HG03571 (cell line): ENCODE results near the gene XKR3.
"Not testable (repeated sequence)": the region's sequence is repeated elsewhere in the genome, so short reads cannot be mapped to it uniquely, and the experiment has no call there.

Experiments used
- ATAC-seq: cut with Tn5 transposase; IDR thresholded peaks from one replicate; pipeline ENCODE4 v1.9.1; 2021; ENCODE audit not compliant: unreplicated experiment

Gene XKR3

DNA sequence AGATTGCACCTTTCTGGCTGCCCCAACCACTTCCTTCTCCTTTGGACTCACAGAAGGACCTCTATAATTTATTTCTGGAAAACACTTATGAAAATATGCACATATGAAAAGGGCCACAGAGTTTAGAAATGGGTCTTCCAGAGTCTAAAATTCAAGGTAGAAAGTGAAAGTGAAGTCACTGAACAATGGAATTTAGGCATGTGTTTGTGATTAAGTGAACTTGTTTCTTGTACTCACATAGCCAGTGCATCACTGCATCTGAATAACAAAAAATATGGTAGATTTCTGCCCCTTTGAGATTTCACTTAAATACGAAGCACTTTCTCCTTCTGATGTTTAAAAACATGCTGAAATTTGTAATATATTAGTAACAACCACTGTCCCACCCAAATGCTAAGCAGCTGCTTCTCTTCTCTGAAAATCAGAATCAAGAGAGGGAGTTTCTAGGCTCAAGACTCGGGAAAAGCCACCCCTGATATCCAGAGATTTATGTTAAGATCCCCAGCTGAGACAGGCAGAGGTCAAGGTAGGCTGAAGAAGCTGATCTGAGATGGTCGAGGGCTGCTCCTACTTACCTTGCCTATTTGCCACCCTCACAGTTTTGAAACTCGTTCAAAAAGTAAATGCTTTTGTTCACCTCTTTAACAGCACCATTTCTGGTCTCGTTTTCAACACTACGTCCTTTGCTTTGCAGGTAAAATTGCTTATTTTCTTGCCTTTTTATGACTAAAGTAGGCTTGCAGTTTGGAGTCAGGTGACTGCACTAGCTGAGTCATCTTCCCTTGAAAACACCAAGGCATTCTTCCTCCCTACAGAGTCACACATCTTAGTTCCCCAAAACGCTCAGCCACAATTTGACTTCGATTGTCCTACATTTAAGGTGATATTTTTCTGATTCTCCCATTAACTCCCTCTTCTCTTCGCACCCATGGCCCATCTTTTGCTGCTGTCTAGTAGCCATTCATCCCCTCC lies at the start of gene XKR3:
TSS of gene XKR3 (minus strand) at position 696 of the 972 bp plus-strand sequence. CDS start 17,338 bp downstream, outside the sequence.
- no peak for ATAC-seq

GRCh38 chr22:16869640-16870039 lies 44.4 kb upstream of the XKR3 start:
- ATAC-seq: not testable (repeated sequence)

DNA sequence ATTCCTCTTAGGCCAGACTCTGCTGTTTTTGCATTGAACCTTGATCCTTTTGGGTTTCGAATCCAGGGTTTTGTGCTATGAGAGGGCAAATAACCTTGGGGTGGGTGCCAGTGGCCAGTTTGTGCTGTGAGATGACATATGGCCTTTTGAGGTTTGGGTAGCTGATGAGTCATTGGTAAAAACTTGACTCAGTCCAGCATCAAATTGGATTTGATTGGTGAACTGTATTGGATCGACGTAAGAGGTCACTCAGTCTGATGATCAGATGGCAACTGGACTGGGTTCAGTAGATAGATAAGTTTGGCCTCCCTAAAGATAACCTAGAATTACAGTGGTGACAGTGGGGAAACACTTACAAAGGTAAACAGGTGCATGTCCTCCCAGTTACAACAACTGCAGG lies 41.0 kb upstream of the XKR3 start:
- no peak for ATAC-seq

DNA sequence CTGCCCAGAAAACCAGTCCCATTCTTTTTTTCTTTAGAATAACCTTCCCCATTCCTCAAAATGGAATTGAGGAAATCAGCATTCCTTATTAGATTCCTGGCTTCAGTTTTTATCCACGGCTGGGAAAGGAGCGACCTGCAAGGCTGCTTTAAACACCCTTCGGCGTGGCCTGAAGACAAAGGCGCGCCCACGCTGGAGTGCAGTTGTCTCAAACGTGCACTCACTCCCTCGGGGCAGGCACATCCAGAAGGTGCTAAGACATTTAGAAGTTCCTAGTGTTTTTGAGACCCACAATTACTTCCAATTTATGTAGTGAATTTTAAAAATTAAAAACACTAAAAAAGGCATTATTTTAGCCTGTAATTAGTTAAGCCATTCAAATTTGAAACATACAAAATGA lies 31.6 kb upstream of the XKR3 start:
- ATAC-seq: not testable (repeated sequence)

- ATAC-seq: no peak
Observed at GRCh38 chr22:16854631-16855030, 29.4 kb upstream of the XKR3 start.

GRCh38 chr22:16851268-16851996 lies 26.2 kb upstream of the XKR3 start:
- not testable (repeated sequence) for ATAC-seq

- no peak for ATAC-seq
Observed at GRCh38 chr22:16847271-16847670, 22.1 kb upstream of the XKR3 start.

DNA sequence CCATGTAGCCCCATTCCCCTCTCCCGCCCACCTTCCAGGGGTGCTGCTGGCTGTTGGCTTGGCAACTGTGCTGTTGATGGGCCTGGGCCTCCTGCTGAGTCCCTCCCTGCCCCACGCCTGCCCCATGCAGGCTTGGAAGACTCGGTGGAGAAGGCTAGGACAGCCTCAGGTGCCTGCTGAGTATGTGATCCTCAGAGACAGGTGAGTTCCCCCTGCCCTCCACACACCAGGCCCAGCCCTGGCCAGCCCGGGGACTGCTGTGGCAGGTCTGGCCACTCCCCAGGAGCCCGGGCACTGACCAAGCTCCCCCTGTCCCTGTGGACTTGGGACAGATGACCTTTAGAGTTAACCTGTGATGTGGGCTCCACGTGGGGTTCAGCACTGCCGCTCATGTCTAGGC lies 20.7 kb upstream of the XKR3 start:
- no peak for ATAC-seq

DNA sequence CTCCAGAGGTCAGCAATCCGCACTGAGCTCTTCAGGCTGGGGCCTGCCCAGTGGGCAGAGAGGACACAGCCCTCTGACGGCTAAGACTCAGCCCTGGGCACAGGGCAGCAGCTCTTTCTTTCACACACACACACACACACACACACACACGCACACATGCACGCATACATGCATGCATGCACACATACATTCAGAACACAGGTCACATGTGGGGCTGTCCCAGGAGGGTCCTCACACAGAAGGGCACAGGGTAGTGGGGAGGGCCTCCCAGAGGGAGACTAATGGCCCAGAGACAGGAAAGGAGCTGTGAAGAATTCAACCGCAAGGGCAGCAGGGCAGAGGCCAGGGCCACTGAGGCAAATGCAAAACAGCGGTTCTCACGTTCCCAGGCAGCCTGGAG lies 20.3 kb upstream of the XKR3 start:
- ATAC-seq: no peak

GRCh38 chr22:16844529-16844928 lies 19.3 kb upstream of the XKR3 start:
- no peak for ATAC-seq

GRCh38 chr22:16838073-16838472 lies 12.9 kb upstream of the XKR3 start:
- ATAC-seq: no peak

- no peak for ATAC-seq
Observed at GRCh38 chr22:16834971-16835370, 9.8 kb upstream of the XKR3 start.

DNA sequence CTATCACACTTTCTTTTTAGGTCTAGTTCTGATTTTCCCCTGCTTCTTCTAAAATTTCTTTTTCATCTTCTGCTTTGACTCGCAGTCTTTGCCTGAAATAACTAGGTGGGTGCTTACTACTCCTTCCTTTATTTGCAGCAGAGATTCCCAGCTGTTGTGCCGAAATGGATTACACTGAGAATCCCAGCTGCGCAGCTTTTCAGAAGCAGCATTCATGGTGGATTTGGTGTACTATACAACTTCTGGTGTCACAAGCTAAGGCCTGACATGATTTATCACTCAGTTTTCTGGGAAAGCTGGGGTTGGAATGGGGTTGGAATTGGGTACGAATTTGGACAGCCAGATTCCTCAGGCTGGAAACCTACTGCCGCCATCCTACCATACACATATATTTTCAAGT lies 6.0 kb upstream of the XKR3 start:
- no peak for ATAC-seq

GRCh38 chr22:16829985-16830384 lies 4.8 kb upstream of the XKR3 start:
- ATAC-seq: no peak

- no peak for ATAC-seq
Observed at GRCh38 chr22:16828876-16829275, 3.7 kb upstream of the XKR3 start.

GRCh38 chr22:16827506-16827905 lies 2.3 kb upstream of the XKR3 start:
- ATAC-seq: no peak

DNA sequence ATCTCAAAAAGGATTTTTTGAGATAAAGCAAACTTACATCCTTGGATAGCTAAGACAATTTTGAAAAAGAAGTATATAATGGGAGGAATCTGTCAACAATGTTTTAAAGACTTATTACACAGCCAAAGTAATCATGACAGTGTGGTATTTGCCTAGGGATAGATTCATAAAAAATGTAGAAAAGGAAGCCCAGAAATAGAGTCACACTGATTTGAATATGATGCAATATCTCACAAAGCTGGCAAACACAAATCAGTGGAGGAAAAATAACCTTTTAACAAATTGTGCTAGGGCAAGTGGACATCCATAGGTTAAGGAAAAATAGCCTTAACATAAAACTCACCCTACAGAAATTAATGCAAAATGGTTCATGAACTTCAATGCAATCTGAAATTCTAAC lies 6.0 kb downstream of the XKR3 start:
- ATAC-seq: no peak

DNA sequence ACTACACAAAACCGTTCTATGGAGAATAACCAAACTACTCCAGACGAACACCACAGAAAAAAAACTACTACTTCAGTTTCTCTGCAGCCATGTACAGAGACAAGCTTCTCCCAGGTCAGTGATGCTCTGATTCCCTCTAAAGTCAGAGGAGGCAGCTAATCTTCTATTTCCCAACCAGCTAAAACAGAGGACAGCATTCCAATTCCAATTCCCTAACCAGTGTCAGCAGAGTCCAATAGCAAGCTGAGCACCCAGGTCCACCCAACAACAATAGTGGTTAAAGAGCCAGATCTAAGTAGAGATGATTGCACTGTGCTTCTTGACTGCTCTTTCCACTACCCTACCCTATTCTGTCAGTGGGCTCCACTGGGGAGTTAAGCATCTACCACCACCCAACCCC lies 6.7 kb downstream of the XKR3 start:
- no peak for ATAC-seq

DNA sequence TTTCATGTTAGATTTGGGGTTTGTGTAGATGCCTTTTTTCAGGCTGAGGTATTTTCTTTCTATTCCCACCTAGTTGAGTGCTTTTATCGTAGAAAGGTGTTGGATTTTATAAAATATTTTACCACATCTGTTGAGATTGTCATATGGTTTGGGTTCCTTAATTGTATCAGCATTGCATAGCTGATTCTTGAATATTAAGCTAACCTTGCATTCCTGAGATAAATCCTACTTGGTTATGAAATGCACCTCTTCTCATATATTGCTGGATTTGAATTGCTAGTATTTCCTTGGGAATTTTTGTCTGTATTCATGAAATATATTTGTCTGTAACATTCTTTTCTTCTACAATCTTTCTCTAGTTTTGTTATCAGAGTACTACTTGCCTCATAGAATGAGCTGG lies 10.1 kb downstream of the XKR3 start:
- no peak for ATAC-seq

DNA sequence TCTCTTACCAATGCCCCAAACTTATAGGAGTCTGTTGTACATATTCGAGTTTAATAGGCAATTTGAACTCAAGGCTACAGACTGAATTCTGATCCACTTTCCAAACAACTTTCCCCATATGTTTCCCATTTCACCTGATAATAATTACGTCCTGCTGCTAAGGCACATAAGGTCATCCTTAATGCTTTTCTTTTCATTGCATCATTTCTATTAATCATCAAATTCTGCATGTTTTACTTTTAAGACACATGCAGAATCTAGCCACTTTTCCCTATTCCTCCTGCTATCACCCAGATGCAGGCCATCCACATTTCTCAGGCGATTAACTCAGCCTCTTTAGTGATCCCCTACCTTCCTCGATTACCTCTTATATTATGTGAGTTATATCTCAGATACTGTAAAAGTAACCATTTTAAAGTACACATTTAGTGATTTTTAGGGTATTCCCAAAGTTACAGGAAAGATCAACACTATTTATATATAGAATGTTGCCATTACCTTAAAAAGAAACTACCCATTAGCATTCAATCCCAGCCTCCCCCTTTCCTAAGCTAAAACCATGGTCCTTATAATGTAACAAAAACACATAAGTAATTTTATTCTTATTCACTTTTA lies 14.9 kb downstream of the XKR3 start:
- ATAC-seq: no peak

- ATAC-seq: no peak
Observed at GRCh38 chr22:16808744-16809143, 16.5 kb downstream of the XKR3 start.

GRCh38 chr22:16807109-16807508 lies 18.1 kb downstream of the XKR3 start:
- ATAC-seq: no peak
